LNCaP clone FGC (cell line): ENCODE data around the gene PGBD5.

Experiments
- DNase-seq: peaks from one replicate; pipeline ENCODE4 v3.0.0-alpha.2; 2011; ENCODE audit warnings: low read depth
- H3K4me3 ChIP-seq: 2 replicates; pipeline ENCODE4 v1.5.1; 2011; ENCODE audit warnings: mild to moderate bottlenecking, low read depth, low read length, control low read depth
- CTCF ChIP-seq: IDR thresholded peaks from 2 replicates; pipeline ENCODE4 v1.5.1; 2012; ENCODE audit warnings: mild to moderate bottlenecking; ENCODE audit not compliant: control insufficient read depth, insufficient read depth; ENCODE audit errors: extremely low read depth

PGBD5 gene

GRCh38 chr1:230356869-230357794 is 69.0 kb downstream of the PGBD5 start:
- no peak overlapping the region for H3K4me3 ChIP-seq
- no peak for DNase-seq
- TF ChIP-seq CTCF: no peak

GRCh38 chr1:230356190-230356589 is 69.9 kb downstream of the PGBD5 start:
- no peak overlapping the region for H3K4me3 ChIP-seq
- no peak for DNase-seq
- no peak for TF ChIP-seq CTCF

- TF ChIP-seq CTCF: no peak
- no peak overlapping the region for H3K4me3 ChIP-seq
- DNase-seq: no peak
Measured at GRCh38 chr1:230355594-230355993, 70.5 kb downstream of the PGBD5 start.

- H3K4me3 ChIP-seq: no peak overlapping the region
- no peak for DNase-seq
- TF ChIP-seq CTCF: no peak
Measured at GRCh38 chr1:230355128-230355527, 71.0 kb downstream of the PGBD5 start.

- no peak for TF ChIP-seq CTCF
- no peak for DNase-seq
- no peak overlapping the region for H3K4me3 ChIP-seq
Measured at GRCh38 chr1:230354005-230354404, 72.1 kb downstream of the PGBD5 start.

GRCh38 chr1:230352537-230352936 is 73.6 kb downstream of the PGBD5 start:
- TF ChIP-seq CTCF: no peak
- no peak overlapping the region for H3K4me3 ChIP-seq
- no peak for DNase-seq

GRCh38 chr1:230351983-230352382 is 74.1 kb downstream of the PGBD5 start:
- no peak overlapping the region for H3K4me3 ChIP-seq
- no peak for DNase-seq
- TF ChIP-seq CTCF: no peak
